ENCODE measurements around the gene SIT1.

Gene SIT1

DNA sequence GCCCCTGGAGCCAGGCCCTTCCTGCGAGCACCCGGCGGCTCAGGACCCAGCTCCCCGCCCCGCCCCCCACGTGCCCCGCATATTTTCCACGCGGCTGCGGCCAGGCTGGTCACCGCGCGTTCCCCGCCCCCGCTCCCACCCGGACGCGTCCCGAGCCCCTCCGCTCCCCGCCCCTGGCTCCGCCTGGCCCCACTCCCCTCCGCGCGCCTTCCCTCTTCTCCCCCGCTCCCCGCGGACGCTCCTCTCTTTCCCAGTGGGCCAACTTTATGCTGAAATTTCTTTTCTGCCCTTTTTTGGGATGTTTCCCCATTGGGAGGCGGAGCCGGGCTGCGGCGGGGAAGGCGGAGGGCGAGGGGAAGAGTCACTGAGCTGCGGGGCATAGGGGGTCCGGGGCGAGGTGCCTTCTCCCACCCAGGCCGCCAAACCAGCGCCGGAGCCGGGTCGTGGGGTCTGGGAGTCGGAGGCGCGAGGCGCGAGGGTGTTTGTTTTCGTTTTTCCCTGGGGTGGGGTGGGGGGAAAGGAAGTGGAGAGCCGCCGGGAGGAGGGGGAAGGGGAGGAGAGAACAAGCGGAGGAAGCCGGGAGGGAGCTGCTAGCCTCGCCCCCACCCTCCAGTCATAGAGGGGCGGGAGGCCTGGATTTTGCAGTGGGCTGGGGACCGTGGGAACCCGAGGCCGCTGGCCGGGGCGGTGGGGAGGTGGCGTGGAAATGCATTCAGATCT, 40.0 kb upstream of the SIT1 start:
- H2AFZ ChIP-seq (ENCODE audit: low read length) = peak overlapping the region; percentile 99
- peak overlapping the region; percentile 56 for H2AK5ac ChIP-seq (ENCODE audit: low read depth, low read length)
- no peak overlapping the region for H2BK12ac ChIP-seq (ENCODE audit: low read length)
- H3K4me2 ChIP-seq (ENCODE audit: insufficient read depth, low read length, poor library complexity, severe bottlenecking) = peak overlapping the region; percentile 88
- H3K79me1 ChIP-seq (ENCODE audit: low read depth, low read length) = peaks cover 6% of the 10 kb centered on the region
- no CpG with 5 or more reads among the region's 61 CpGs for WGBS, 2 donors (ENCODE audit: extremely low coverage in 2 of 2, insufficient read length in 2 of 2, insufficient replicate concordance in 1 of 2)
- H4K8ac ChIP-seq (ENCODE audit: low read depth, low read length) = peak overlapping the region; percentile 74
- peak overlapping the region; percentile 47 for H3K14ac ChIP-seq (ENCODE audit: low read length)
- H3K23ac ChIP-seq (ENCODE audit: low read depth, low read length, poor library complexity) = peak overlapping the region; percentile 81
- peak overlapping the region; percentile 99 for H3K18ac ChIP-seq (ENCODE audit: low read length)
- peak; percentile 30 for DNase-seq (ENCODE audit: low spot score)
- peak overlapping the region; percentile 43 for H4K91ac ChIP-seq (ENCODE audit: low read depth, low read length, poor library complexity)
- peaks cover 12 to 21% of the 10 kb centered on the region in 2 donors for H3K4me1 ChIP-seq (ENCODE audit: control insufficient read depth in 2 of 2, insufficient read depth in 1 of 2, low read depth in 1 of 2, low read length in 2 of 2)
- H3K4ac ChIP-seq (ENCODE audit: low read length) = no peak overlapping the region
- no peaks in the 10 kb centered on the region for H3K9me3 ChIP-seq (replicated peaks in 1 of 2; ENCODE audit: control insufficient read depth in 2 of 2, insufficient read depth in 1 of 2, low read depth in 1 of 2, low read length in 2 of 2)
- H3K27ac ChIP-seq (replicated peaks; ENCODE audit: low read length) = peak overlapping the region; percentile 59
- peak overlapping the region; percentile 96 for H2BK120ac ChIP-seq (ENCODE audit: low read depth, low read length)
- peak overlapping the region; percentile 95 for H3K9ac ChIP-seq (ENCODE audit: low read depth, low read length, poor library complexity)
- H3K36me3 ChIP-seq (replicated peaks in 1 of 2; ENCODE audit: control insufficient read depth in 2 of 2, insufficient read depth in 2 of 2, low read length in 2 of 2) = peaks cover 3% of the 10 kb centered on the region in 2 donors
- H3K27me3 ChIP-seq (ENCODE audit: control insufficient read depth in 3 of 3, insufficient read depth in 3 of 3, low read depth in 1 of 3, low read length in 3 of 3) = no peaks in the 10 kb centered on the region
- H2BK5ac ChIP-seq (ENCODE audit: low read length) = peak overlapping the region; percentile 48
- H2BK15ac ChIP-seq (ENCODE audit: low read length) = peak overlapping the region; percentile 62
- H3K4me3 ChIP-seq (ENCODE audit: low read length in 2 of 2) = peak overlapping the region; percentile 51 to 86

DNA sequence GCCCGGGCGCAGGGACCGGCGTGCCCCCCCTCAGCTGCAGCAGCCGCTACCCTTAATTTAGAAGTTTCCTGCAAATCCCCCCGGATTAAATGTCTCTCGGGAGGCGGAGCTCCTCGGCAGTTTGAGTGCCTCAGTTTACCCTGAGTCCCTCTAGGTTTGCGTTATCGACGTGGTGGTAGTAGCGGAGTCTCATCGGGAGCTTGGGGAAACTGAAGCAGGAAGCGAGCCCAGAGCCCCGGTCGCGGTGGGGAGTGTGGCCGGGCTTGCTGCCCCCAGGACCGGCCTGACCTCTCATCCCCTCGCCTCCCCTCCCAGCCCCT, 39.5 kb upstream of the SIT1 start:
- Histone ChIP-seq H3K4ac (ENCODE audit: low read length) (no peak overlapping the region), H3K4me2 (ENCODE audit: insufficient read depth, low read length, poor library complexity, severe bottlenecking) (peak overlapping the region; percentile 88), H4K91ac (ENCODE audit: low read depth, low read length, poor library complexity) (no peak overlapping the region), H2BK120ac (ENCODE audit: low read depth, low read length) (no peak overlapping the region), H2BK15ac (ENCODE audit: low read length) (no peak overlapping the region), H3K18ac (ENCODE audit: low read length) (peak overlapping the region; percentile 99), H3K27ac (replicated peaks; ENCODE audit: low read length) (peak overlapping the region; percentile 59), H2AFZ (ENCODE audit: low read length) (peak overlapping the region; percentile 99), H3K27me3 (ENCODE audit: control insufficient read depth in 3 of 3, insufficient read depth in 3 of 3, low read depth in 1 of 3, low read length in 3 of 3) (no peaks in the 10 kb centered on the region), H3K36me3 (replicated peaks in 1 of 2; ENCODE audit: control insufficient read depth in 2 of 2, insufficient read depth in 2 of 2, low read length in 2 of 2) (peaks cover 2 to 5% of the 10 kb centered on the region in 2 donors), H3K79me1 (ENCODE audit: low read depth, low read length) (peaks cover 6% of the 10 kb centered on the region), H3K9ac (ENCODE audit: low read depth, low read length, poor library complexity) (peak overlapping the region; percentile 72), H4K8ac (ENCODE audit: low read depth, low read length) (no peak overlapping the region), H3K4me3 (ENCODE audit: low read length in 2 of 2) (peak overlapping the region; percentile 51 to 86), H2BK5ac (ENCODE audit: low read length) (peak overlapping the region; percentile 91), H2BK12ac (ENCODE audit: low read length) (no peak overlapping the region), H3K23ac (ENCODE audit: low read depth, low read length, poor library complexity) (peak overlapping the region; percentile 81), H2AK5ac (ENCODE audit: low read depth, low read length) (peak overlapping the region; percentile 76), H3K14ac (ENCODE audit: low read length) (no peak overlapping the region), H3K9me3 (replicated peaks in 1 of 2; ENCODE audit: control insufficient read depth in 2 of 2, insufficient read depth in 1 of 2, low read depth in 1 of 2, low read length in 2 of 2) (no peaks in the 10 kb centered on the region), H3K4me1 (ENCODE audit: control insufficient read depth in 2 of 2, insufficient read depth in 1 of 2, low read depth in 1 of 2, low read length in 2 of 2) (peaks cover 12 to 21% of the 10 kb centered on the region in 2 donors)
- peak; percentile 47 for DNase-seq (ENCODE audit: low spot score)
- no CpG with 5 or more reads among the region's 21 CpGs for WGBS, 2 donors (ENCODE audit: extremely low coverage in 2 of 2, insufficient read length in 2 of 2, insufficient replicate concordance in 1 of 2)

DNA sequence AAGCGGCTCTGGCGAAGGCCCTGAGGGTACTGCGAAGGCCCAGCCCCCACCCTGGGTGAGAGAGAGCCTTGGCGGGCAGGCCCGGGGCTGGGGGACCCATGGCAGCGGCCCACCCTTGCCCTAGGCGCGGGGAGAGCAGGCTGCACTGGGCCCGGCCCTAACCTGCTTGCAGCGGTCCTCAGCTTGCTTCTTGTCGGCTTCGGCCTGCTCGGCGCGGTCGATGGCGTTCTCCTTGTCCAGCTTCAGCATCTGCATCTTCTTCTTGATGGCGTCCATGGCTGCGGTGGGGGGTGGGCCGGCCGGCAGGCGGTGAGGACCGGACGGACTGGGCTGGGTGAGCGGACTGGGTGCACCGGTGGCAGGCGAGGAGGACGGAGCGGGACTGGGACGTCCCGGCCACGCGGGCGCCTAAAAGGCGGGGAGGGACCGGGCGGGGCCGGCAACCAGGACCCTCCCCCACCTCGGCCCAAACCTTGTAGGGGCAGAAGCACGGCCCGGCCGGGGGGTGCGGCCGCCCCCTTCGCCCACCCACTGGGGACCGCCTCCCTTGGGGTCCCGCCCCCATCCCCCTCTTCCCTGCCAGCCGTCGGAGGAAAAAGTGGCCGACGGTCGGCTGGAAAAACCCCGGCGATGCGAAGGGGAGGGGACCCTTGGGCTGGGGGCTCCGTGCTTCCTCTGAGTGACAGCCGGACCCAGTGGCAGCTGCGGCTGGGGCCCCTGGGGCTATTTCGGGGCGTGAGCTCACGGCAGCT, 39.0 kb upstream of the SIT1 start, which contains the start of gene TPM2:
Gene TPM2, minus strand, starts transcription at position 384 of the 752 bp plus-strand sequence. Its CDS starts 108 bp downstream, at position 276.
- H3K23ac ChIP-seq (ENCODE audit: low read depth, low read length, poor library complexity) = peak within 1 kb of the TSS; percentile 99
- no peaks in the 10 kb centered on the region for H3K9me3 ChIP-seq (replicated peaks in 1 of 2; ENCODE audit: control insufficient read depth in 2 of 2, insufficient read depth in 1 of 2, low read depth in 1 of 2, low read length in 2 of 2)
- peak; percentile 58 for DNase-seq (ENCODE audit: low spot score)
- H2AFZ ChIP-seq (ENCODE audit: low read length) = peak within 1 kb of the TSS; percentile 99
- H2BK12ac ChIP-seq (ENCODE audit: low read length) = peak within 1 kb of the TSS; percentile 79
- peak within 1 kb of the TSS; percentile 89 for H2BK15ac ChIP-seq (ENCODE audit: low read length)
- WGBS, 2 donors (ENCODE audit: extremely low coverage in 2 of 2, insufficient read length in 2 of 2, insufficient replicate concordance in 1 of 2) = no CpG with 5 or more reads among the region's 61 CpGs
- H4K8ac ChIP-seq (ENCODE audit: low read depth, low read length) = peak within 1 kb of the TSS; percentile 77
- peak within 1 kb of the TSS; percentile 98 for H3K9ac ChIP-seq (ENCODE audit: low read depth, low read length, poor library complexity)
- H3K4me3 ChIP-seq (ENCODE audit: low read length in 2 of 2) = peak within 1 kb of the TSS; percentile 51 to 86
- H3K18ac ChIP-seq (ENCODE audit: low read length) = peak within 1 kb of the TSS; percentile 99
- peak within 1 kb of the TSS; percentile 96 for H2BK120ac ChIP-seq (ENCODE audit: low read depth, low read length)
- peak within 1 kb of the TSS; percentile 88 for H3K4me2 ChIP-seq (ENCODE audit: insufficient read depth, low read length, poor library complexity, severe bottlenecking)
- H3K4ac ChIP-seq (ENCODE audit: low read length) = peak within 1 kb of the TSS; percentile 100
- peaks cover 12 to 21% of the 10 kb centered on the region in 2 donors for H3K4me1 ChIP-seq (ENCODE audit: control insufficient read depth in 2 of 2, insufficient read depth in 1 of 2, low read depth in 1 of 2, low read length in 2 of 2)
- H2BK5ac ChIP-seq (ENCODE audit: low read length) = peak within 1 kb of the TSS; percentile 91
- H3K79me1 ChIP-seq (ENCODE audit: low read depth, low read length) = peaks cover 6% of the 10 kb centered on the region
- no peaks in the 10 kb centered on the region for H3K27me3 ChIP-seq (ENCODE audit: control insufficient read depth in 3 of 3, insufficient read depth in 3 of 3, low read depth in 1 of 3, low read length in 3 of 3)
- H2AK5ac ChIP-seq (ENCODE audit: low read depth, low read length) = peak within 1 kb of the TSS; percentile 76
- H3K36me3 ChIP-seq (replicated peaks in 1 of 2; ENCODE audit: control insufficient read depth in 2 of 2, insufficient read depth in 2 of 2, low read length in 2 of 2) = peaks cover 7 to 11% of the 10 kb centered on the region in 2 donors
- peak within 1 kb of the TSS; percentile 65 for H3K27ac ChIP-seq (replicated peaks; ENCODE audit: low read length)
- peak within 1 kb of the TSS; percentile 99 for H3K14ac ChIP-seq (ENCODE audit: low read length)
- H4K91ac ChIP-seq (ENCODE audit: low read depth, low read length, poor library complexity) = peak within 1 kb of the TSS; percentile 43

Data from neuronal stem cell (in vitro differentiated cells).